ENCODE measurements around the gene XIAP.
"Not testable (repeated sequence)": the region's sequence is repeated elsewhere in the genome, so short reads cannot be mapped to it uniquely, and the experiment has no call there.

The XIAP gene

DNA sequence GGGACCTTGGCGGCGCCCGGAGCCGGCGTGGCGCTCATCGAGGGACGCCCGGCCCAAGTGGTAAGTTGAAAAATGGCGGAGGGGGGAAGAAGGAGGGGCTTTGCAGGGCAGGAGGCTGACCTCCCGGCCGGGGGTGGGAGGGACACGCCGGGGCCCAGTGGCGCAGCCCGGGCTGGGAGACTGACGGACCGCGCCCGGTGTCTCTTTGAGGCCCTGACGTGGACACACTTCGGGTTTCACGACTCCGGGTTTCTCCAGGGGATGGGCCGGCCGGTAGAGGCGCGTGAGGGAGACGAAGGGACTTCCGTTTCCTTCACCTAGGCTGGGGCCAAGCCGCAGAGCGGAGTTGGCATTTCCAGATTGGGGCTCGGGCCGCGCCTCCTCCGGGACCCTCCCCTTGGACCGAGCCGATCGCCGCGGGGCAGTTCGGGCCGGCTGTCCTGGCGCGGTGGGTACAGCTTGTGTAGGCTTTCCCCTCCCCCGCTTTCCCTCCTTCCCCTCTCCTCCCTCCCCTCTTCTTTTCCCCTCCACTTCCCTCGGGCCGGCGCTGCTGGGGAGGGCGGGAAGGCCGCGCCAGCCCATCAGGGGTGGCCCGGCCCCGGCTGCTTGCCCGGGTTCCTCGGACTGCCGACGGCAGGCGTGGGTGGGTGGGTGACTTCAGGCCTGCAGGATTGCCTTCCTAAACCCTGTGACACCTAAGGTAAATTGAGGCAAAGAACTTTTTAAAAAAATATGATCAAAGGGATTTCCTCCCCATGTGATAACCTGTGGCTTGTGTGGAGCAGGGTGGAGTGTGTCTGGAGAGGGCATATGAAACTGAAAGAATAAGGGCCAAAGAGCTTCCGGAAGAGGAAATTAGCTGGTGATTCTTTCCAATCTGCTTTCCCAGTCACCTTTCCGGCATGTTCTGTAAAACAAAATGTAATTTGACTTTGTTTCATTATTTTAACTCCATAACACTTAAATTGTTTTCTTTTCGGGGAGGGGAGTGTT is at the start of gene XIAP:
Gene XIAP, plus strand, starts transcription at position 208 of the 993 bp plus-strand sequence. CDS start 25,610 bp downstream, outside the sequence.
- DNase-seq, result peak; percentile 62 to 68

DNA sequence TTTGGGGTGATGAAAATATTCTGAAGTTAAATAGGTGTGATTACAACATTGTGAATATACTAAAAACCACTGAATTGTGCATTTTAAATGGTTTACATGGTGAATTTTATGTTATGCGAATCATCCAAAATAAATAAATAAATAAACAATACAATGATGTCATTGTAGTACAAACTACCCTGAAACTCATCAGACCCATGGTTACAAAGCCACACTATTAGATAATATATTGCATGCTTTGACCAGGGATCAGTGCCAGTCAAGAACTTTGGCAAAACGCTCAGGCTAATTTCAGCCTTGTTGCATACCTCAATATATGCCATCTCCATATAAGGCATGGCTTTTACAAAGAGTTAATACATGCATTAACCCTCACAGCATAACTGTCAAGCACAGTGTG is 45.5 kb upstream of the XIAP start:
- no peak for DNase-seq

DNA sequence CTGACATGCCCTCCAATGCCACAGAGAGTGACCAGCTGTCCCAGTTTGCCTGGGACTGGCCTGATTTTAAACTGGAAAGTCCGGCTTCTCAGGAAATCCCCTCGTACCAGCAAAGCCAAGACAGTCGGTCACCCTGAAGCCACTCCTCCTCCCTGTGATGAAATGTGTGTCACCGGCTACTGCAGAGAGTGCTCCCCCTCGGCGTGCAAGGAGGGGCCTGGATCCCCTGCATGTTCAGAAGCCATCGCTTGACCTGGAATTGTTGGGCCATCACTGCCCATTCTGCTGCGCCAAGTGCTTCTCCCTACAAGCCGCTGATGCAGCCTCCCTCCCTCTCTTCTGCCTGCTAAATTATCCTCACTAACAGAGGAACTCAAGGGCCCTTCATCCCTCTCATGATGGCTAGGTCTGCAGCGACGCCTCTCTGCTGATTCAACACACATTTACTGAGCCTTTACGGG is 44.9 kb upstream of the XIAP start:
- not testable (repeated sequence) for DNase-seq

- no peak for DNase-seq
Measured at GRCh38 chrX:123817288-123817894, 42.5 kb upstream of the XIAP start.

DNA sequence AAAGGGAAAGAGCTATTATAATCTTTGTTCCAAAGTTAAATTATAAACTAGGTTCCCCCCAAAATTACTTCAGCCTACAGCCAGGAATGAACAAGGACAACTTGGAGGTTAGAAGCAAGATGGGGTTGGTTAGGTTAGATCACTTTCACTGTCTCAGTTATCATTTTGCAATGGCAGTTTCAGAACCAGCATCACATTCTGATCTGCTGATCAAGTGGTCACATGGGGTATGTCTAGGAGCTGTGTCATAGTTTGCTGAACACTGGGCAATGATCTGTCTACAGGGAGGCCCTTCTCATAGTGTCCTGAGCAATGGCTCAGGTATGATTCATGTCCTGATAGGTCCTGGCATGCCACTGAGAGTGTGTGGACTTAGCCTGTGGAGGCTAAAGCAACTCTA is 41.6 kb upstream of the XIAP start:
- no peak for DNase-seq

GRCh38 chrX:123822965-123823364 is 36.9 kb upstream of the XIAP start:
- no peak for DNase-seq

- no peak for DNase-seq
Measured at GRCh38 chrX:123830309-123830708, 29.5 kb upstream of the XIAP start.

DNA sequence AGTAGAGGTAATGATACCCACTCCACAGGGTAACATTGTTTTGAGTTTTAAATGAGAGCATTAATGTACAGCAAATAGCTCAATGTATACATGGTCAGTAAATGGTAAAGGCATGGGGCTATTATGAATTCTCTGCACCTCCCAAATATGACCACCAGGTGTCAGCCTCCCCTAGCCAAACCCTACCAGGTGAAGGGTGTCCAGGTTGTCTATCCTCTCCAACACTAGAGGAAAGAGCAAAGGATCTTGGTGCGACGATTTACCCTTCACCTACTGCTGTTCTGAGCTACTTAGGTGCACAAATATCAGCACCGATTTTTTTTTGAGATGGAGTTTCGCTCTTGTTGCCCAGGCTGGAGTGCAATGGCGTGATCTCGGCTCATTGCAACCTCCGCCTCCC is 26.5 kb upstream of the XIAP start:
- DNase-seq, result peak; percentile 30 to 49

GRCh38 chrX:123834116-123834515 is 25.7 kb upstream of the XIAP start:
- no peak for DNase-seq

DNA sequence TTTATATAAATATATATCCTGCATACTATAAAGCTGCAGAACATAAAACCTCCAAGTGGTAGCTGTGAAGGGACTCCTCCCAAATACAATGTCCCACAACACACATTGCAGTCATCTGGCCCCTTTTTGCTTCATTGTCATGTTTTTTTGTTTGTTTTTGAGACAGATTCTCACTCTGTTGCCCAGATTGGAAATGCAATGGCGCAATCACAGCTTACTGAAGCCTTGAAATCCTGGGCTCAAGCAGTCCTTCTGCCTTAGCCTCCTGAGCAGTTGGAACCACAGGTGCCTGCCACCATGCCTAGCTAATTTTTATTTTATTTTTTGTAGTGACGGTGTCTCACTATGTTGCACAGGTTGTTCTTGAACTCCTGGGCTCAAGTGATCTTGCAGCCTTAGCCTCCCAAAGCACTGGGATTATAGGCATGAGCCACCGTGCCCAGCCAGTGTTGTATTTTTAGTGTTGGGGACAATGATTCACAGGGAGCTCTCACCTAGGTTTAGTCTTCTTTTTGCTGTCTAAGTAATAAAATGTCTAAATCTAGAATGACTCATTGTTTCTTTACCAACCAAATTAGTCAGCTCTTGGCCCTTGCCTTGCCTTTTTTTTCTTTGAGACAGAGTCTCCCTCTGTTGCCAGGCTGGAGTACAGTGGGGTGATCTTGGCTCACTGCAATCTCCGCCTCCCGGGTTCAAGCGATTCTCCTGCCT is 24.0 kb upstream of the XIAP start:
- DNase-seq, result no peak

DNA sequence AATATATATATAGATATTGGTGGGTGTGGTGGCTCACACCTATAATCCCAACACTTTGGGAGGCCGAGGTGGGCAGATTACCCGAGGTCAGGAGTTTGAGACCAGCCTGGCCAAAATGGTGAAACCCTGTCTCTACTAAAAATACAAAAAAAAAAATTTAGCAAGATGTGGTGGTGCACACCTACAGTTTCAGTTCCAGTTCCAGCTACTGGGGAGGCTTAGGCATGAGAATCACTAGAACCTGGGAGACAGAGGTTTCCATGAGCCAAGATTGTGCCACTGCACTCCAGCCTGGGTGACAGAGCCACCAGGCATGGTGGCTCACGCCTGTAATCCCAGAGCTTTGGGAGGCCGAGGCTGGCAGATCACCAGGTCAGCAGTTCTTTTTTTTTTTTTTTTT is 14.7 kb upstream of the XIAP start:
- not testable (repeated sequence) for DNase-seq

GRCh38 chrX:123846577-123847038 is 13.2 kb upstream of the XIAP start:
- DNase-seq, result no peak

GRCh38 chrX:123847056-123847455 is 12.8 kb upstream of the XIAP start:
- DNase-seq, result no peak

DNA sequence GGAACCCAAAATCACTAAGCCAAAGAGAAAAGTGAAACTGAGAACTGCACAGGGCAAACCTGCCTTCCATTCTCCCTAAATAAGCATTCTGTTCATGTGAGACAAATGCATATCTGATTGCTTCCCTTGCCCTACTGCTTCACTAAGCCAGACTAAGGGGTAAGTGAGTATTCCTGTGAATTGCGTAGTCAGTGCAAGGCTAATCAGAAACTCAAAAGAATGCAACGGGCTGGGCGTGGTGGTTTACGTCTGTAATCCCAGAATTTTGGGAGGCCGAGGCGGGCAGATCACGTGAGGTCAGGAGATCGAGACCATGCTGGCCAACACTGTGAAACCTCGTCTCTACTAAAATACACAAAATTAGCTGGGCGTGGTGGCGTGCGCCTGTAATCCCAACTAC is 10.8 kb upstream of the XIAP start:
- no peak for DNase-seq

- DNase-seq, result not testable (repeated sequence)
Measured at GRCh38 chrX:123849906-123850305, 9.9 kb upstream of the XIAP start.

GRCh38 chrX:123851079-123851478 is 8.8 kb upstream of the XIAP start:
- DNase-seq, result peak; percentile 20 to 23

DNA sequence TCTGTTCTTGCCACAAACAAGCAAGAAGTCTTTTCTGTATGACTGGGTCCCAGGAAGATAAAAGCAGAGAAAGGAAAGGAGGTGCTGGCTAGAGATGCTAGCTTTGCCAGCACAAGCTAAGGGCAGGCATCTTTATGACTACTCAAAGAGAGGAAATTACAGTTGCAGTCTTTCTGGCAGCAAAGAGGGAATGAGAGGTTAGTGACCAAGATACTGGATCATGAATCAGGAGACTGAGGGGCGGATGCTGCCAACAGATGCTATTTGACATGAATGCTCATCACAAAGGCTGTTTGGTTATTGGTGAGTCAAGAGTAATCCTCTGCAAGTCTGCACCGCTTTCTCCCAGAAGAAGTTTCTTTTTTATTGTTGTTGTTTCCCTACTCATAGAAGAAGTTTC is 5.5 kb upstream of the XIAP start:
- no peak for DNase-seq

GRCh38 chrX:123859409-123859845 is 426 bp upstream of the XIAP start:
- DNase-seq, result peak; percentile 62 to 68

DNA sequence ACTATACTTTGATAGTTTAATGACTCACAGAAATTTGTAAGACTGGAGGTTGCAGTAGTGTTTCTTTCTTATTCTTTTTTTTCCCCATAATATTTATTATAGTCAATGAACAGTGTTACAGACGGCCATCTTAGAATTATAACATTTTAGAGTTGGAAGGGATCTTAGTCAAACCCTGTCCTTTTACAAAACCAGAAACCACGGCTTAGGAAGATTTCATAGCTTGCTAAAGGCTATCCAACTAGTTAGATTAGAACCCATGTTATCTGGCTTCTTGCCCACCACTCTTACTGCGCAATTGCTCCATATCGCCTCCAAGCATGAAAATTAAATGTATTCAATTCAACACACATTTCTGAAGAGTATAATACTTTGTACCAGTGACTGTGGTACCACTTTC is 1.1 kb downstream of the XIAP start:
- DNase-seq, result peak in 1 of 2 experiments; percentile 28

- DNase-seq, result no peak
Measured at GRCh38 chrX:123869488-123869887, 9.6 kb downstream of the XIAP start.

DNA sequence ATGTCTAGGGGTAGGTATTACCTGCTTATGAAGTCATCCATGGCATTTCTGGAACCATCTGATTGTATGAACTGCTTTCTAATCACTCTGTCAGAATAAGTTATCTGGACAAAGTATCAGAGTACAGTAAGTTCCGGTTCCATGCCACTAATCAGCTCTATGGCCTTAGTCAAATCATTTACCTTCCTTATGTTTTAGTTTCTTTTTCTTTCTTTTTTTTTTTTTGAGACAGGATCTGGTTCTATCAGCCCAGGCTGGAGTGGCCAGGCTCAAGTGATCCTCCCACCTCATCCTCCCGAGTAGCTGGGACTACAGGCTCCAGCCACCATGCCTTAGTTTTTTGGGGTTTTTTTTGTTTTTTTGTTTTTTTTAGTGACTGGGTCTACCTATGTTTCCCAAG is 11.5 kb downstream of the XIAP start:
- no peak for DNase-seq

DNA sequence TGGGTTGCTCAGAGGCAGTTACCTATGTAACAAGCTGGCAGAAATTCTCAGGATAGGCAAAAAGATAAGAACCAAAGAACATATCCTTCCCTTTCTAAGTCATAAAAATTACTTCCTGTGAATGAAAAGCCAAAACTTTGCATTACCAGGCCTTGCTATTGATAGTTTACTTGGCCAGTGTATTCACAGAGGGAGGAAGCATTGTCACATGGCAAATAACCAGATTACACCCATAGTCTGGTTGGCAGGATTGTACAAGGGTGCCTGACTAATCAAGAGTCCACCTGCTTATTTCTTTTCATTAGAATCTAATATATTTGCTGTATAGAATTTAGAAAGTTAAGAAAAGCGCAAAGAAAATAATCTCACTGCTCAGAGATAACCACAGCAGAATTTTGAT is 14.1 kb downstream of the XIAP start:
- no peak for DNase-seq

- no peak for DNase-seq
Measured at GRCh38 chrX:123876177-123876576, 16.3 kb downstream of the XIAP start.

All from Kasumi-1 (cell line).